Measurements from ENCODE around the gene TNS2.
"Not testable (repeated sequence)": the region's sequence is repeated elsewhere in the genome, so short reads cannot be mapped to it uniquely, and the experiment has no call there.

TNS2 gene

GRCh38 chr12:53078425-53079225, 28.8 kb downstream of the TNS2 start:
- in situ Hi-C loops (cut with HindIII; ENCODE audit: low pct_ligation_motif_present, low pct_unique_long_range_greater_than_20kb, low sequenced_read_pairs): no loop called here
- DNase-seq: no peak

GRCh38 chr12:53079226-53080117, 29.6 kb downstream of the TNS2 start, which contains the start of gene SPRYD3:
SPRYD3 (minus strand) TSS chr12:53079390; CDS start chr12:53079333, 57 bp downstream.
- DNase-seq: peak; percentile 99
- in situ Hi-C loops (cut with HindIII; ENCODE audit: low pct_ligation_motif_present, low pct_unique_long_range_greater_than_20kb, low sequenced_read_pairs): no loop called here

- in situ Hi-C loops (cut with HindIII; ENCODE audit: low pct_ligation_motif_present, low pct_unique_long_range_greater_than_20kb, low sequenced_read_pairs): no loop called here
- DNase-seq: no peak
Observed at GRCh38 chr12:53082637-53083175, 32.8 kb downstream of the TNS2 start.

- no peak for DNase-seq
- in situ Hi-C loops (cut with HindIII; ENCODE audit: low pct_ligation_motif_present, low pct_unique_long_range_greater_than_20kb, low sequenced_read_pairs): no loop called here
Observed at GRCh38 chr12:53086361-53086760, 36.5 kb downstream of the TNS2 start.

- in situ Hi-C loops (cut with HindIII; ENCODE audit: low pct_ligation_motif_present, low pct_unique_long_range_greater_than_20kb, low sequenced_read_pairs): no loop called here
Observed at GRCh38 chr12:53090105-53090504, 40.2 kb downstream of the TNS2 start.

GRCh38 chr12:53090554-53090953, 40.7 kb downstream of the TNS2 start:
- in situ Hi-C loops (cut with HindIII; ENCODE audit: low pct_ligation_motif_present, low pct_unique_long_range_greater_than_20kb, low sequenced_read_pairs): no loop called here
- DNase-seq: no peak

More at GRCh38 chr12:53090105-53090504, 40.2 kb downstream of the TNS2 start:
- DNase-seq: no peak

GRCh38 chr12:53091756-53092155, 41.9 kb downstream of the TNS2 start:
- in situ Hi-C loops (cut with HindIII; ENCODE audit: low pct_ligation_motif_present, low pct_unique_long_range_greater_than_20kb, low sequenced_read_pairs): no loop called here
- DNase-seq: no peak

- no peak for DNase-seq
- in situ Hi-C loops (cut with HindIII; ENCODE audit: low pct_ligation_motif_present, low pct_unique_long_range_greater_than_20kb, low sequenced_read_pairs): no loop called here
Observed at GRCh38 chr12:53093777-53094393, 44.0 kb downstream of the TNS2 start.

GRCh38 chr12:53094394-53094787, 44.5 kb downstream of the TNS2 start:
- DNase-seq: no peak
- in situ Hi-C loops (cut with HindIII; ENCODE audit: low pct_ligation_motif_present, low pct_unique_long_range_greater_than_20kb, low sequenced_read_pairs): no loop called here

GRCh38 chr12:53094796-53095595, 45.1 kb downstream of the TNS2 start:
- DNase-seq; in situ Hi-C loops (cut with HindIII; ENCODE audit: low pct_ligation_motif_present, low pct_unique_long_range_greater_than_20kb, low sequenced_read_pairs): not testable (repeated sequence)

GRCh38 chr12:53095596-53095895, 45.7 kb downstream of the TNS2 start:
- in situ Hi-C loops (cut with HindIII; ENCODE audit: low pct_ligation_motif_present, low pct_unique_long_range_greater_than_20kb, low sequenced_read_pairs); DNase-seq: not testable (repeated sequence)

GRCh38 chr12:53096089-53096741, 46.4 kb downstream of the TNS2 start:
- DNase-seq: no peak
- in situ Hi-C loops (cut with HindIII; ENCODE audit: low pct_ligation_motif_present, low pct_unique_long_range_greater_than_20kb, low sequenced_read_pairs): no loop called here

GRCh38 chr12:53096759-53097158, 46.9 kb downstream of the TNS2 start:
- in situ Hi-C loops (cut with HindIII; ENCODE audit: low pct_ligation_motif_present, low pct_unique_long_range_greater_than_20kb, low sequenced_read_pairs): no loop called here
- DNase-seq: no peak

- in situ Hi-C loops (cut with HindIII; ENCODE audit: low pct_ligation_motif_present, low pct_unique_long_range_greater_than_20kb, low sequenced_read_pairs): no loop called here
- peak; percentile 37 for DNase-seq
Observed at GRCh38 chr12:53097207-53097563, 47.3 kb downstream of the TNS2 start.

- peak; percentile 82 for DNase-seq
- in situ Hi-C loops (cut with HindIII; ENCODE audit: low pct_ligation_motif_present, low pct_unique_long_range_greater_than_20kb, low sequenced_read_pairs): no loop called here
Observed at GRCh38 chr12:53097564-53098353, 47.9 kb downstream of the TNS2 start, which contains the start of gene IGFBP6. IGFBP6 (plus strand) TSS chr12:53097667; CDS start chr12:53097718, 51 bp downstream.

GRCh38 chr12:53098354-53098981, 48.6 kb downstream of the TNS2 start:
- in situ Hi-C loops (cut with HindIII; ENCODE audit: low pct_ligation_motif_present, low pct_unique_long_range_greater_than_20kb, low sequenced_read_pairs): no loop called here
- peak; percentile 90 for DNase-seq
